GM12892 (cell line): ENCODE measurements around the gene TRIM26.

ENCODE experiments used
- POLR2A ChIP-seq: IDR thresholded peaks from 2 replicates; pipeline ENCODE4 v1.6.1; 2011; ENCODE audit warnings: low read depth, low read length, control low read depth
- TAF1 ChIP-seq: IDR thresholded peaks from 2 replicates; pipeline ENCODE4 v1.6.1; 2011; ENCODE audit warnings: low read depth, mild to moderate bottlenecking, control low read depth, low read length, borderline replicate concordance

GRCh38 chr6:30149858-30150550 lies 63.2 kb downstream of the TRIM26 start:
- no peak for TF ChIP-seq TAF1
- no peak for TF ChIP-seq POLR2A
